ENCODE data around the gene INO80C. TPM values are rescaled to one million over a fixed set of nuclear protein-coding genes. Genes with fewer than 3 reads are reported as not detected.

Gene INO80C
- polyA plus RNA-seq, 1 donor from 2014 or later = 28.2 TPM

DNA sequence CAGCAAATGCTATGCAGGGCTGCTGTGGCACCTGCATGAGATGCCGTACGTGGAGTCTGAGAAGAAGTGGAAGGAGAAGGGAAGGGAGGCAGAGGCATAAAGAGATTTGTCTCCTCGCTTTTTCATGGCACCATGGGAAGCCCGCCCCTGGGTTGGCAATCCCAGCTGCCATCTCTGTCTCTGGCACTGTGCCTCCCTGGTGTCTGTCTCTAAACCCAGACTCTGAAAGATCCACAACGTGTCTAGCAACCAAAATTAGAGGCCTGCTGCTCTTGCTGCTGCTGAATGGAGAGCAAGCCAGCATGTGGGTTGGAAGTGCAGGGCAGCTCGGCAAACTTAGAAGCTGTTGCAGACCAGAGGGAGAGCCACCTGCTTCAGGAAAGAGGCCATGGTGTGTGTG, 53.1 kb downstream of the INO80C start:
- Mint-ChIP-seq H3K27ac (peak overlapping the region in 1 of 3 donors; percentile 76), H3K9me3 (no peaks in the 10 kb centered on the region), H3K36me3 (no peaks in the 10 kb centered on the region), H3K4me1 (peaks cover 4 to 13% (median 4%) of the 10 kb centered on the region in 3 donors), H3K4me3 (no peak overlapping the region), H3K27me3 (no peaks in the 10 kb centered on the region)

DNA sequence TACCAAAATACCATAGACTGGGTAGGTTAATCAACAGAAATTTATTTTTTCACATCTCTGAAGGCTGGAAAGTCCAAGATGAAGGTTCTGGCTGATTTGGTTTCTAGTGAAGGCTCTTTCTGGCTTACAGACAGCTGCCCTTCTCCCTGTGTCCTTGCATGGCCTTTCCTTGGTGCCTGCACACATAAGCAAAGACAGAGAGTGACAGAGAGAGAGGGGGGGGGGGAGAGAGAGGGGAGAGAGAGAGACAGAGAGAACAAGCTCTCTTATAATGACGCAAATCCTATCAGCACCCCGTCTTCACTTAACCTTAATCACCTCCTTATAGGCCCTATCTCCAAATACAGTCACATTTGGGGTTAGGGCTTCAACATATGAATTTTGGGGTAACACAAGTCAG, 53.9 kb downstream of the INO80C start:
- Mint-ChIP-seq H3K4me3 (no peak overlapping the region), H3K9me3 (no peaks in the 10 kb centered on the region), H3K27me3 (no peaks in the 10 kb centered on the region), H3K4me1 (peaks cover 4 to 13% (median 4%) of the 10 kb centered on the region in 3 donors), H3K36me3 (no peaks in the 10 kb centered on the region), H3K27ac (no peak overlapping the region)

DNA sequence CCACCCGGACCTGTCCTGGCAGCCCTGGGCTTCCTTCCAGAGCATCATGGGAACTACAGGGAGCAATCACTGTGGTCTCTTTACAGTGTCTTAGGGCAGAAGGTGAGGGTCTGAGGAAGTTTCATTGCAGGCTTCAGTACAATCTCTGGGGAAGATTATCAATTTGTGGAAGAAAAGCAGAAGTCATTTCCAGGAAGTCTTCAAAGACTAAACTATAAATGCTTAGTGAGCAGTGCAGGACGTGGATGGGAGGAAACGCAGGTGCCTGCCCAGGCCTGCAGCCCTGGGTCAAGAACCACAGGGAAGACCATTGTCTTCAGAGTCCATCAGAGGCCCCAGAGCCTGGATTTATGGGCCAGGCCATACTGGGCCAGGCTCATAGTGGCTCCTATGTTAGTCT, 54.3 kb downstream of the INO80C start:
- H3K9me3 Mint-ChIP-seq = no peaks in the 10 kb centered on the region
- no peaks in the 10 kb centered on the region for H3K27me3 Mint-ChIP-seq
- H3K4me1 Mint-ChIP-seq = peaks cover 4 to 13% (median 4%) of the 10 kb centered on the region in 3 donors
- peak overlapping the region in 1 of 3 donors; percentile 2 for H3K27ac Mint-ChIP-seq
- no peak overlapping the region for H3K4me3 Mint-ChIP-seq
- H3K36me3 Mint-ChIP-seq = no peaks in the 10 kb centered on the region

DNA sequence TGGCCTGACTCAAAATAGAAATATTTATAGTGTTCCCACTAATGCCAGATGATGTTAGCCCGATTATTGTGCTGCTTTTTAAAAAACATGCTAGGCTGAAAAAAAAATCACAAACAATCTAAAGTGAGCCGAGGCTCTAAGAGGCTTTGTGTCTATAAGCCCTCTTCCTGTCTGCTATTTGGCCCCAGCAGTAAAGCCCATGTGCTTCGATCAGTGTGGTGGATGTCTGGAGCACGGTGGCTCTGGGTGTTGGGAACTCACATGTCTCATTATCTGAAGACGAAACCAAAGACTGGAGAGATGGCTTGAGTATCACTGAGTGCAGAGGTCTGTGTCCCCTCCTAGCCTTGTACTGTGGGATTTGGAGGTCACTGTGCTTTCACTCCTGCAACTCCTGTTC, 55.1 kb downstream of the INO80C start:
- peaks cover 4 to 13% (median 4%) of the 10 kb centered on the region in 3 donors for H3K4me1 Mint-ChIP-seq
- no peak overlapping the region for H3K4me3 Mint-ChIP-seq
- no peaks in the 10 kb centered on the region for H3K27me3 Mint-ChIP-seq
- H3K36me3 Mint-ChIP-seq = no peaks in the 10 kb centered on the region
- H3K27ac Mint-ChIP-seq = no peak overlapping the region
- H3K9me3 Mint-ChIP-seq = no peaks in the 10 kb centered on the region

DNA sequence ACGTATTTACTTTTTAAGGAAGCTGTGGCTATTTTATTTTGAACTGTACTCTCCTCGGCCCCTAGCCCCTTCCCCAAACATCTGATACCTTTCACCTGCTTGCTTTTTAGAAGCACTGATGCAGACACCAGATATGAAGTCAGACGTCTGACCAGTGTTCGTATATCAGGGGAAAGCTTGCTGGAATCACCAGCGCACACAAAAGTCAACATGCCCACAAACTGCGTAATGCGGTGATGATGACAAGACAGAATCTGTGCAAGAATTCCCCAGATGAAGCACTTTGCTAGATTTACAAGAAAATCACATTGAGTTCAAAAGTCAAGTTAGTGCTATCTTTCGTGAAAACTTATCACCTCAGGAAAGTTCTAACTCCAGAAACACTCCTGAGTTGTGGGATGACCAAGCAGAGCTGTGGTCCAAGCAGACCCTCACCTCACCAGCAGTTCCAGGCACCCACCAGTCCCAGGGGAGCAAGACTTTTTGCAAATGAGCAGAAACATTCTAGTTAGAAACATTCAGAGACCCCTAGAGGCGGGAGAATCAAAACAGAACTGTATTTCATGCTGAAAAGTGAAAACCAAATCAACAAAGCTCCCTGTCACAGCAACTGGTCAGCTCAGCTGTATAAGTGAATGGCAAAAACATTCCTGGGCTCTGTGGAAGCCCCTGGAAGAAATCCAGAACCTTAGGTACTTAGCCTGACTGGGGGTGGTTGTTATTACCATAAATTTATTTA, 55.7 kb downstream of the INO80C start:
- Mint-ChIP-seq H3K4me1 (peaks cover 4 to 13% (median 4%) of the 10 kb centered on the region in 3 donors), H3K27ac (no peak overlapping the region), H3K4me3 (no peak overlapping the region), H3K36me3 (no peaks in the 10 kb centered on the region), H3K27me3 (no peaks in the 10 kb centered on the region), H3K9me3 (no peaks in the 10 kb centered on the region)

DNA sequence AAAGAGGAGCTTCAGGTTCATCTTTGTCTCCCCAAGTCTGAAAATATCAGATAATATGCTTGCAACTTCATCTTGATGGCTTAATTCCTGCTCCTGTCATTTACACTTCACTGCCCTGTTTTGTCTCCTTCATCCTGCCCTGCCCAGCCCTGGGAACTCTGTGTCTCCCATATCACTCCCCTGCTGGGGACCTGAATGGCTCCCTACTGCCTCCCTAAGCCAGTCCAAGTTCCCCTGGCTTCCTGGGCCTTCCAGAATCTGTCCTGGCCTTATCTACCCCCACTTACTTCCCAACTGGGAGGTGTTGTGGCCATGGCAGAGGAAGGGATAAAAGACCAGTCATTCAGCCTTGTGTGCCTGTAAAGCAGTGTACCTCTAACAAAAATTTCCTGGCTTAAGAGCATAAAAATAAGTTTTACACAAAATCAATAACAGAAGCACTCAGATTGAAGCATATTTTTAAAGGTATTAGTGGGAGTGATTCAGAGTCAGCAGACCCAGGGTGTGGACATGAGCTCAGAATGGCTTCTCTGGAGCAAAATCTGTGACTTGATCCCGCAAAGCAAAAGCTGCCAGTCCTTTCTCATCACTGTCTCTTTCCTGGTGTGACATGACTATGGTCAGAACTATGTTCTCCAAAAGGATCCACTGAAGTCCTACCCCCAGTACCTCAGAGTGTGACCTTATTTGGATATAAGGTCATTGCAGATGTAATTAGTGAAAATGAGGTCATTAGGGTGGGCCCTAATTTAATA, 59.1 kb downstream of the INO80C start:
- Mint-ChIP-seq H3K27me3 (no peaks in the 10 kb centered on the region), H3K9me3 (peaks cover 0 to 15% (median 6%) of the 10 kb centered on the region in 3 donors)

DNA sequence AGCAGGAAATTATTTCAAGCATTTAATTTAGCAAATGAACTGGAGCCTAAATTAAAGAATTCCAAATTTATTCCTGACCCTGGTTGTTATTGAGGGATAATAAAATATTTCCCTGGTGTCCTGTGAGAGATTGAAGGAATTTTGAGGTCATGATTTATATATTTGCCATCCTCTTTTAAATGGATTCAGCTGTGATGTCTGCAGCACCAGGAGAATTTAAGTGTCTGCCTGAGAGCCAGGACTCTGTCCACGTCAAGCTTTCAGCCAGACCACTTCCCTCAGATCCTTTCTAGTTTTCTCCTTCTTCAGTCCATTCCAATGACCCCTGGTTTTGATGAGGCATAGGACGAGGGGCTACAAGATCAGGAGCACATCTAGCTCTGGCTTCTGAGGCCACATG, 59.9 kb downstream of the INO80C start:
- no peaks in the 10 kb centered on the region for H3K27me3 Mint-ChIP-seq
- peaks cover 0 to 3% (median 0%) of the 10 kb centered on the region in 3 donors for H3K4me1 Mint-ChIP-seq
- H3K9me3 Mint-ChIP-seq = peaks cover 0 to 15% (median 6%) of the 10 kb centered on the region in 3 donors
- H3K4me3 Mint-ChIP-seq = no peak overlapping the region
- no peak overlapping the region for H3K27ac Mint-ChIP-seq
- H3K36me3 Mint-ChIP-seq = peaks cover 3% of the 10 kb centered on the region

More for the DNA sequence above, 59.1 kb downstream of the INO80C start:
- Mint-ChIP-seq H3K4me1 (peaks cover 4 to 12% (median 4%) of the 10 kb centered on the region in 3 donors), H3K36me3 (peaks cover 3% of the 10 kb centered on the region), H3K27ac (peak overlapping the region in 1 of 3 donors; percentile 81), H3K4me3 (no peak overlapping the region)

DNA sequence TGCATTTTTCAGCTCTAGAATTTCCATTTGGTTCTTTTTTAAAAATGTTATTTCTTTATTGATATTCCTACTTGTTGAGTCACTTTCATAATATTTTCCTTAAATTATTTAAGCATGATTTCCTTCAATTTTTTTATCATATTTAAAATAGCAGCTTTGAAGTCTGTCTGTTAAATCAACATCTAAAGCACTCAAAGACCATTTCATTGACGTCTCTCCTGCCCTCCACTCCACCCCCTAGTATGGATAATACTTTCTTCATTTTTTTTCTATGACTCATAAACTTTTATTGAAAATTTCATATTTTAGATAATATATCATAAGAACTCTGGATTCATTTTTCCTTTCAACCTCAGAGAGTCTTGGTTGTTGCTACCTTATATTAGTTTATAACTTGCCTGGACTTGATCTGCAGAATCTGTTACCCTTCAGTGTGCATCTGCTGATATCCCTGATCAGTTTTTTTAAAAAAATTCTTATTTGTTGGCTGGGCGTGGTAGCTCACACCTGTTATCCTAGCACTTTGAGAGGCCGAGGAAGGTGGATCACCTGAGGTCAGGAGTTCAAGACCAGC, 61.6 kb downstream of the INO80C start:
- no peaks in the 10 kb centered on the region for H3K27me3 Mint-ChIP-seq
- no peak overlapping the region for H3K4me3 Mint-ChIP-seq
- no peak overlapping the region for H3K27ac Mint-ChIP-seq
- no peaks in the 10 kb centered on the region for H3K4me1 Mint-ChIP-seq
- H3K36me3 Mint-ChIP-seq = peaks cover 3% of the 10 kb centered on the region
- H3K9me3 Mint-ChIP-seq = peaks cover 0 to 15% (median 6%) of the 10 kb centered on the region in 3 donors

DNA sequence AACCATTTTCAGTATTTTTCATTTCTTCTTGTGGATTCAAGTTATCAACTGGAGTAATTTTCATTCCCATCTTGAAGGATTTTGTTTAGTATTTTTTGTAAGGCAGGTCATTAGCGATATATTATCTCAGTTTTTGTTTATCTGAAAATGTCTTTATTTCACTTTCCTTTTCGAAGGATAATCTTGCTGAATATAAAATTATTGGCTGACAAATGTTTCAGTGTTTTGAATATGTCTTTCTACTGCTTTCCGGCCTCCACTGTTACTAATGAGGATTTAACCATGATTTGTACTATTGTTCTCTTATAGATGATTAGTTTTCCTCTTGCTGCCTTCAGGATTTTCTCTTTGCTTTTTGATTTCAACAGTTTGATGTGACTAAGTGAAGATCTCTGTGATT, 62.4 kb downstream of the INO80C start:
- Mint-ChIP-seq H3K27ac (no peak overlapping the region), H3K27me3 (no peaks in the 10 kb centered on the region), H3K4me1 (no peaks in the 10 kb centered on the region), H3K4me3 (no peak overlapping the region), H3K9me3 (peaks cover 0 to 15% (median 6%) of the 10 kb centered on the region in 3 donors), H3K36me3 (peaks cover 3% of the 10 kb centered on the region)

DNA sequence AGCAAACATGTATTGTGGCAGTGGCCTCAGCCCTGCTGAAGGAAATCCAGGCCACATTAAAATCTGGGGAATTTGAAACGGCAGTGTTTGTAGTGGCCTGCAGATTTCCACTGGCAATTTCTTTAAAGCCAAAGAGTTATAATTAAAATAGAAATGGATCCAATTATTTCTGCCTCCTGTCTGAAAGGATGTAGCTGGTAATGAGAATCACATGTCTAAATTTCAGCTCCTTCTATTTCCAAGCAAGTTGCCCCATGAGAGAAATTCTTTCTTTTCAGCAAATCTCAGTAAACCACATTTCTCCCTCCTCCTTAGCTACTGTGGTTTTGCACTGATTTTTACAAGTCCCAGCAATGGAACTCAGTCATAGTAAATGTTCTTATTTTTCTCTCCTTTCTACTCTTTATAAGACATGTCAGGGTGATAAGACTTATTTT, 65.2 kb downstream of the INO80C start:
- Mint-ChIP-seq H3K4me3 (no peak overlapping the region), H3K4me1 (peaks cover 0 to 2% (median 0%) of the 10 kb centered on the region in 3 donors), H3K27ac (no peak overlapping the region), H3K9me3 (peaks cover 0 to 15% (median 6%) of the 10 kb centered on the region in 3 donors), H3K27me3 (no peaks in the 10 kb centered on the region), H3K36me3 (peaks cover 4% of the 10 kb centered on the region)

DNA sequence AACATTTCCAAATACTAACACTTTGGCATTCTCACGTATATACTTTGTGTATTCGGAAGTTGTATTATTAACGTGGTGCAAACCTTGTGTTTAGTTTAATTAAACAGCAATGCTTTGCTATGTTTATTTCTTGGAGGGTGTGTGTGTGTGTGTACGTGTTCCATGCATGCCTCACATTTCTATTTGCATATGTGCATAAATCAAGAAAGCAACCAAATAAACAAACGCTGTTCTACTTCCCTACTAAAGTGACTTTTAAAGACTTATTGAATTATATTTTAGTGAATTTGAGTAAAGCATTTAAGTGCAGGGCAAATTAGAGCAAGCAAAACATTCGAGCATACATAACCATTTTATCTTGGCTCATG, 66.4 kb downstream of the INO80C start:
- Mint-ChIP-seq H3K27ac (no peak overlapping the region), H3K36me3 (peaks cover 6% of the 10 kb centered on the region), H3K9me3 (peaks cover 0 to 15% (median 6%) of the 10 kb centered on the region in 3 donors), H3K4me1 (peaks cover 0 to 2% (median 0%) of the 10 kb centered on the region in 3 donors), H3K4me3 (no peak overlapping the region), H3K27me3 (no peaks in the 10 kb centered on the region)

DNA sequence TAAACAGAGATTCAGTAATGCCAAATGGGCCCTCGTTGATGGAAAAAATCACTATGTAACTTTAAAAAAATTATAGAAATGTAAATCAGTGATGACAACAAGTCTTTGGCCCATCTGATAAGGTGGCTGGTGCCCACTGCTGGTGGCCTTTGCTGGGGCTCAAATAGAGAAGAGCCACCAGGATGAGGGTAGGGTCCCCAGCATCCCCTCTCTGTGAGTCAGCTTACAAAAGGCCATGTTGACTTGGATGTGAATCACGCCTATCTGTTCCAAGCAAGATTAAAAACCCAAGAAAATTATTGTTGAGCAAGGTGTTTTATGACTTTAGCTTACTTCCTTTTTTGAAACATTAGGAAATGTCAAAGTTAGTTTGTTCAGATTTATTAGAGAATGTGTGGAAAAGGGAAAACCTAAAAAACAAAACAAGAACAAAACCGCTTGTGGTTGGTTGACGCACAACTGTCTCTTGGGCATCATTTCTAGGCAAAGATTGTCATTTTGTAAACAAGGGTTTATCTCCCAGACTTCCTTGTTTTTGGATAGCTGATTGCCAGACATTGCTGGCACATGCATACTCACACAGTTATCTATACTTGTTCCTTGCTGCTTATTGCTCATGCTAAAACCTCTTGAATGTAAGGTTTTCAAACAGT, 66.9 kb downstream of the INO80C start:
- no peak overlapping the region for H3K27ac Mint-ChIP-seq

DNA sequence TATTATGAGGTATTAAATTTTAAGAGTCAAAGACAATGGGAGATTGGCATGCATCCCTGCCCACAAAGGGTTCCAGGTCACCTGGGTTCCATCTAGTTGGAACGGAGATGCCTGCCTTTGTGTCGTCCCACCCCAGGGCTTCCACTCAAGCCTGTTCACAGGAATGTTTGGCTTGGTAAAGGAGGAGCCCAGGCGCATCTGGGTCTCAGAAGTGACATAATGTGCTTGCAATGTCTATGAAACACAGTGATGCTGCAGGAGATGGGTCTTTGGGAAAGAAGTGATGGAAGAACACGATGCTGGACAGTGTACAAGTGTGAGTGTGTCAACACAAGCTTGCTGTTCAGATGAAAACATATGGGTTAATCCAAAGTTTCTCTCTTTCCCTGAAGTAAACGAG, 71.0 kb downstream of the INO80C start:
- Mint-ChIP-seq H3K4me3 (no peak overlapping the region), H3K9me3 (no peaks in the 10 kb centered on the region), H3K27me3 (no peaks in the 10 kb centered on the region), H3K36me3 (peaks cover 6% of the 10 kb centered on the region), H3K4me1 (peaks cover 0 to 2% (median 0%) of the 10 kb centered on the region in 3 donors), H3K27ac (no peak overlapping the region)

More for the DNA sequence above, 66.9 kb downstream of the INO80C start:
- Mint-ChIP-seq H3K27me3 (no peaks in the 10 kb centered on the region), H3K36me3 (peaks cover 6% of the 10 kb centered on the region), H3K9me3 (peaks cover 0 to 13% (median 6%) of the 10 kb centered on the region in 3 donors), H3K4me1 (peaks cover 0 to 2% (median 0%) of the 10 kb centered on the region in 3 donors), H3K4me3 (no peak overlapping the region)

DNA sequence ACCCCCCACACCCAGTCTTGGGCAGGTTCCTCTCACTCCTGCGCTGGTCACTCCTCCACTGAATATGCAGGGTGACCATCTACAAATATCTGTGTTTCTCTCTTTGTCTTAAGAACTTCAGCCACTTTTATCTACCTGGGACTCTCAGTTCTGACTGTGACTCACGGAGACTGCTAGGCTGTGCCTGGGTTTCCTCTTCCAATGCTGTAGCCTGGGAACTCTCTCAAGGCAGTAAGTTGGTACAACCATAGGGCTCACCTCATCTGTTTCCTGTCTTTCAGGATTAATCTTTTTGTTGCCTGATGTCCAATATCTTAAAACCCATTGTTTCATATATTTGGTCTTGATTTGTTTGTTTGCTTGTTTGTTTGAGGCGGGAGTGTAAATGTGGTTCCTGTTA, 73.4 kb downstream of the INO80C start:
- H3K4me1 Mint-ChIP-seq = no peaks in the 10 kb centered on the region
- no peak overlapping the region for H3K27ac Mint-ChIP-seq
- H3K36me3 Mint-ChIP-seq = peaks cover 6% of the 10 kb centered on the region
- no peak overlapping the region for H3K4me3 Mint-ChIP-seq
- H3K9me3 Mint-ChIP-seq = no peaks in the 10 kb centered on the region
- H3K27me3 Mint-ChIP-seq = no peaks in the 10 kb centered on the region

DNA sequence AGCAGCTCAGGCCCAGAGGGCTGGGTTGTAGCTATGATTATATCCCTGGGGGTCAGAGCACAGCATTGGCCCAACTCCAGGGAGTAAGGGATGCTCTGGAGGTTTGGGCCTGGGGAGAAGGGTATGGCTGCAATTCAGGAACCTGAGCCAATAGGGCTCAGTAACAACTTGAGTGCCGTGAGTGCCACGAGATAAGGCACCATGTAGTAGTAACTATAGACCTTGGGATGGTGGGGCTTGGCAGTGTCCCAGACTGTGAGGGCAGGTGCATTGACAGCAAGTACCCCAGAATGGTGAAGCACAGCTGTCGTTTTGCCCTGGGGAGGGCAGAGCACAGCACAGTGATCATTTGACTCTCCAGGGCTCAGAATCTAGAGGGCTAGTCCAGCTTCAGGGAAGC, 75.5 kb downstream of the INO80C start:
- H3K36me3 Mint-ChIP-seq = peaks cover 2% of the 10 kb centered on the region
- peaks cover 0 to 10% (median 3%) of the 10 kb centered on the region in 3 donors for H3K9me3 Mint-ChIP-seq
- H3K27me3 Mint-ChIP-seq = no peaks in the 10 kb centered on the region
- H3K27ac Mint-ChIP-seq = no peak overlapping the region
- H3K4me1 Mint-ChIP-seq = no peaks in the 10 kb centered on the region
- no peak overlapping the region for H3K4me3 Mint-ChIP-seq
